GM18508 (cell line): ENCODE results near the gene GNB1.
"Not testable (repeated sequence)": the region's sequence is repeated elsewhere in the genome, so short reads cannot be mapped to it uniquely, and the experiment has no call there.

Experiments used
- ATAC-seq: cut with Tn5 transposase; IDR thresholded peaks from one replicate; pipeline ENCODE4 v1.9.1; 2021; ENCODE audit warnings: moderate number of reproducible peaks; ENCODE audit not compliant: insufficient read depth, unreplicated experiment

The GNB1 gene

DNA sequence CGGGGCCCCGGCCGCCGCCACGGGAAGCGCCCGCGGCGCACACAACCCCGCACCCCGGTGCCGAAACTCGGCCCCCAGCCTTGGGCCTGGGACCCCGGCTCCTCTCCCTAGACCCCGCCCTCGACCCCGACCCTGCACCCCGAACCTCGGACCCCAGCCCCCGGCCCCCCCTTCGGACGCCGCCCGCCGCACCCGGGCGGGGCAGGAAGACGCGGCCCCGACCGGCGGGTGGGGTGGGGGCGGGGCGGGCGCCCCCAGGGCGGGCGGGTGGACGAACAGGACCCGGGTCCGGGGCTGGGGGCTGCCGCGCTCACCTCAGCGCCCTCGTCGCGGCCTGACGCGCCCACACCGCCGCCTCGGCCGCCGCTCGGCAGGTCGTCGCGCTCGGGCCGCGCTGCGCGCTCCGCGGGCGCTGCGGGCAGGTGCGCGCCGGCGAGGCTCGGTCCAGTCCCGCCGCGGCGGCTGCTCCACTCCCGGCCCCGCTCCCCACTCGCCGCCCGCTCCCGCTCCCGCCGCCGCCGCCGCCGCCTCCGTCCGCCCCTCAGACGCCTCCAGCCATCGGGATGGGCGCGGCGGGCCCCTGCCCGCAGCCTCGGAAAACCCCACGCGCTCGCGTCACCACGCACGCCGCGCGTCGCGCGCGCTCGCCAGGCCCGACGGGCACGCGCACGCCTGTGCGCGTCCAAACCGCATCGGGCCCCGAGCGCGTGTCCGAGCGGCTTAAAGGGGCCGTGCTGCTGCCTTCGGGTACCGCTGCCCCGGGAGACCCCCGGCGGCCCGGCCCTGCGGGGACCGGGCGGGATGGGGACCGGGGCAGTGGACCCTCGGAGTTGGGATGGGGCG is at the start of gene GNB1:
Gene GNB1, minus strand, starts transcription at position 582 of the 843 bp plus-strand sequence. CDS start 65,634 bp downstream, outside the sequence.
- no peak for ATAC-seq

GRCh38 chr1:1940123-1940425 is 49.2 kb upstream of the GNB1 start:
- ATAC-seq, result no peak

GRCh38 chr1:1939296-1940122 is 48.6 kb upstream of the GNB1 start:
- ATAC-seq, result no peak

DNA sequence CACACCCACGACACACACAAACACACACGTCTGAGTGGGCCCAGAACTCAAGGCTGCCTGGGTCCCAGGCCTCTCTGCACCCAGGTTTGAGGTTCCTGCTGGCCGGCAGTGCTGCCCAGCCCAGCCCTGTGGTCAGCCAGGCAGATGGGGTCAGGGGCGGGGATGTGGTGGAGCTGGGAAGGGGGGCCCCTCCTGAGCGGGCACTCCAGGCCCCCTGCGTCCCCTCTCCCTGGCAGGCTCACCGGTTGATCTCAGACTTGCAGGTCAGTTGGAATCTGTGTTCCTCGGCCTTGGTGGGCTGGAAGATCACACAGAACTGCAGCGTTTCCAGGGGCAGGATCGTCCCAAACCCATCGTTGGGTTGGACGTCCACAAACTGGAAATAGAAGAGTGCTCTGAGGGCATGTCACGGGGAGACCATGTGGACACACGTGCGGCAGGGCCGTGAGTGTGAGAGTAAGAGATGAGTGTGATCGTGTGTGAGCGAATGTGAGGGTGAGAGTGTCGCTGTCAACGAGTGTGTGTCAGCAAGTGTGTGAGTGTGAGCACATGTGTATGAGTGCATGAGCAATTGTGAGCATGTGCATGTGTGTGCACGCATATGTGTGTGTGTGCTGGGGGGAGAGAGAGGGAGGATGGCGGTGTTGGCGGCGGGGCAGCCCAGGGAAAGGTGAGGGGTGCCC is 47.9 kb upstream of the GNB1 start:
- no peak for ATAC-seq

GRCh38 chr1:1938276-1938573 is 47.3 kb upstream of the GNB1 start:
- no peak for ATAC-seq

- no peak for ATAC-seq
Measured at GRCh38 chr1:1937549-1938275, 46.8 kb upstream of the GNB1 start.

- ATAC-seq, result no peak
Measured at GRCh38 chr1:1937061-1937460, 46.2 kb upstream of the GNB1 start.

GRCh38 chr1:1934848-1935247 is 44.0 kb upstream of the GNB1 start:
- not testable (repeated sequence) for ATAC-seq

GRCh38 chr1:1929639-1930545 is 39.0 kb upstream of the GNB1 start:
- no peak for ATAC-seq

DNA sequence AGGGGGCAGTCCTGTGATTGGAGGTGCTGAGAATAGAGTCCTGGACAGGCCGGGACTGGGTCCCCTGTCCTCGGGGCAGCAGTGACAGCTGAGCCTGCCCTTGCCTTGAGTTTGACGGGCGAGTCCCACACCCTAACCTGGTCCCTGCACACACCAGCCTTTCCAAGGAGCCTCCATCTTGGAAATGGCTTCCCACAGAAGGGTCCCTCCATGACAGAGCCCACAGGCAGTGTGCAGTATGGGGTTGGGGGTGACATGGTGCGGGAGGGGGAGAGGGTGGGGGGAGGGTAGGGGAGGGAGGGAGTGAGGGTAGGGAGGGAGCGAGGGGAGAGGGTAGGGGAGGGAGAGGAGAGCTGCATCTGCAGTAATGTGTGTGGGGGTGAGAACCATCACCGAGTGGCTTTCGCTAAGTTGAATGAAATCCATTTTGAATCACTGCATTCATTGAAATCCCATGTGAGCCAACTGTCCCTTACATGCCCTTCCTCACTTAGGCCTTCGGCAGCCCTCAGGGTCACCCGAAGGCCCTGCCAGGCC is 38.3 kb upstream of the GNB1 start:
- ATAC-seq, result no peak

- no peak for ATAC-seq
Measured at GRCh38 chr1:1928231-1929101, 37.6 kb upstream of the GNB1 start.

- ATAC-seq, result no peak
Measured at GRCh38 chr1:1927751-1928150, 36.9 kb upstream of the GNB1 start.

DNA sequence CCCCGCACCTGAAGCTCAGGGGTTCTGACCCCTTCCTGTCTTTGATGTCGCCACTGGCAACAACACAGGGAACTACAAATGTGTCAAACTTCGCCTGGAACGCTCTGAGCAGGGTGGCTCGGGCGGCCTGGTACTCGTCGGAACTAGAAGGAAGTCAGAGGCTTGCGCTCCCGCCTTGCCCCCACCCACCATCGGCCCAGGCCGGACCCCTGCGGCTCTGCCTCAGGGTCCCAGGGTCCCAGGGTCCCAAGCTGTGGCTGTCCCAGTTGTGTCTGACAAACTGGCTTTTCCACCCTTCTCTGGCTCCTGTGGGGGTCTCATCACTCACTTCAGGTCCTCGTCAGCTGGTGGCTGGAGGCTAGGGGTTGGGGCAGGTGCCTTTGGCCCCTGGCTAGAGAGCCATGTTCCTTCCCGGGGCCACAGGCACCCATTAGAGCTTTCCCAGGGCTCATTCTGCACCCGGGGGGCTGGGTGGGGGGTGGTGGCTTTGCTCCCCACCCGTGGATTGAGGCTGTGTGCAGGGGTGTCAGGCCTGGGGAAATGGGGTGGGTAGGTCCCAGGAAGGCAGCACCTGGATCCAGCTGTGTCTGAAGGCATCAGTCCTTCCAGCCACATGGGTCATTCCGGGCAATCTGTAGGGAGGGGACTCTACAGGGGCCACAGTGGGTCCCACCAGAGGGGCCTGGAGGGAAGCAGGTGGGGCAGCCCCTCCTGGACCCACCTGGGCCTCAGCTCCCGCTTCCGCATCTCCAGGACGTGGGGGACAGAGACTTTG is 36.2 kb upstream of the GNB1 start:
- ATAC-seq, result no peak

DNA sequence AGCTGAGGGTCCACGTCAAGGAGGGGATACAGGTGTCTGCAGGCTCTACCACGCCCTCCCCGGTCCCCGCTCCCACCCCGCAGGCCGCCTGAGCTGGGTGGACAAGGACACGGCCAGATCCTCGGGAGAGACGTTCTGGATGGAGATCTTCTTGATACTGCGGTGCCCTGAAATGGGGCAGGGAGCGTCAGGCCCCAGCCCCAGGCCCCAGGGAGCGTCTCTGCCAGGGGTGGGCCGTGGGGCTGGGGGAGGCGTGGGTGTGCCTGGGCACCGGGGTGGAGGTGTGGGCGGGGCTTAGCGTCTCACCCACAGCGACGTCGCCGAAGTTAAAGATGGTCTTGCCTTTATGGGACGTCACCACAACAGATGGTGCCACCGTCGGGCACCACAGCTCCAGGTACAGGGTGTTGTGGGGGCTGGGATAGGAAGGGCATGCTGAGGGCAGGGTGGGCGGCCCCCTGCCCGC is 35.5 kb upstream of the GNB1 start:
- no peak for ATAC-seq

DNA sequence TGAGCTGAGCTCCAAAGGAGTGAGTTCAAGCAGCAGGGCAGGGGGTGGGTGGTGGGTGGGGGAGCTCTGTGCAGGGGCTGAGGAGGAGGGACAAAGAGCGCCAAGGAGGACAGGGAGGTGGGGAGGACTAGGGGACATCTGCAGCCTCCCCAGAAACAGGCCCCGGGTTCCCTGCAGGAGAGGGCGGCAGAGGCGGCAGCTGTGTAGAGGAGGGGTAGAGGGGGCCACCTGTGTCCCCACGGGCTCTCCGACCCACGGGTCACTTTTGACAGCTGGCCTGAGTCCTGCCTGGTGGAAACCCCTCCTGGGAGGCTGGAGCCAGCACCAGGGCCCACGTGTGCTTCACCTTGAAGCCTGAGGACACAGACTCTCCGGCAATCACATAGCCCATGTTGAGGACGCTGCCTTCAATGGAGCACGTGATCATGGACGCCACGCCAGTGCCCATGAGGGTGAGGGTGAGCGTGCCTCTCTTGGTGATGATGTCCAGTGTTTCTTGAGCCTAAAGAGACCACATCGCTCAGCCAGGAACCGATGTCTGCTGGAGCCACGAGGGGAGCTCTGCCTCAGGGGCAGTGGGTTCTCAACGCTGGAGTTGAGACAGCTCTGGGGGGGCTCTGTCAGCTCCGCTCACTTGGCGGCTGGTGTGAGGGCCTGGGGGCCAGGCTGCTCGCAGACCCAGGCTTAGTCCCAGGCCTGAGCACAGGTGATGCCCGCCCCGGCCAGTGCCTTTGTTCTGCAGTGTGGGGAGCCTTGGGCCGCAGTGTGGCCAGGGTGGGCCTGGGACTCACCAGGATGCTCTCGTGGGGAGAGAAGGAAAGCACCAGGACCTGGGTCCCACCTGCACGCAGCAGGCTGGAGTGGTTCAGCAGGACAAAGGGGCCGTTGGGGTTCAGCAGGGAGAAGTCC is 34.8 kb upstream of the GNB1 start:
- ATAC-seq, result no peak

DNA sequence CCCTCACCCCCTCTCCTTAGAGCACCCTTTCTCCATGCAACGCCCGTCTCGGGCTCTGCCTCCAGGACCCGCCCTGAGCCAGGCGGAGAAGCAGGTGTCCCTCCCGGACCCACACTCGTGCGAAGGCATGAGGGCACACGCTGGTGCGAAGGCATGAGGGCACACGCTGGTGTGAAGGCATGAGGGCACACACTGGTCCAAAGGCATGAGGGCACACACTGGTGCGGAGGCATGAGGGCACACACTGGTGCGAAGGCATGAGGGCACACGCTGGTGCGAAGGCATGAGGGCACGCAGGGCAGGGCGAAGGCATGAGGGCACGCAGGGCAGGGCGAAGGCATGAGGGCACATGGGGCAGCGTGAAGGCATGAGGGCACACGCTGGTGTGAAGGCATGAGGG is 34.0 kb upstream of the GNB1 start:
- ATAC-seq, result no peak

GRCh38 chr1:1924386-1924785 is 33.5 kb upstream of the GNB1 start:
- ATAC-seq, result no peak
